NOMO-1 treated with dmso at 0.1 percent for 144 hours (cell line): ENCODE data around the gene SFMBT2.
"Not testable (repeated sequence)": the region's sequence is repeated elsewhere in the genome, so short reads cannot be mapped to it uniquely, and the experiment has no call there.

Experiments used
- DNase-seq: peaks from one replicate; lab custom pipeline; 2025; ENCODE audit not compliant: unreplicated experiment; lab: John Stamatoyannopoulos, UW

The SFMBT2 gene

DNA sequence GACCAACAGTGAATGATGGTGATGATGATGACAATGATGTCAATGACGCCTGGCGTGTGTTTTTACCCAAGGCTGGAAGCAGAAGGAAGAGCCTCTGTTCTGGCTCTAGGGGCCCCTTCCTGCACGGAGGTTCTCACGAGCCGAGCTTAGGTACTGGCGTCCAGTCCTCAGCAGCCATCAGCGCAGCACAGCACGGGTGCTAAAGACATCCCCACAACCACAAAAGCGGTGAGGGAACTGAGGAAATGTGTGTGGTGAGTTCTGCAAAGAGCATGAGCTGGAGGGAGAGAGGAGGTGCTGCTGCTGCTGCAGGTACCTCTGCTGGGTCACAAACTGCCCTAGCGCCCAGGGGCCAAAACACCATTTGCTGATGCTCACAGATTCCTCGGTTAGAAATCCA, 81.6 kb downstream of the SFMBT2 start:
- DNase-seq: no peak

DNA sequence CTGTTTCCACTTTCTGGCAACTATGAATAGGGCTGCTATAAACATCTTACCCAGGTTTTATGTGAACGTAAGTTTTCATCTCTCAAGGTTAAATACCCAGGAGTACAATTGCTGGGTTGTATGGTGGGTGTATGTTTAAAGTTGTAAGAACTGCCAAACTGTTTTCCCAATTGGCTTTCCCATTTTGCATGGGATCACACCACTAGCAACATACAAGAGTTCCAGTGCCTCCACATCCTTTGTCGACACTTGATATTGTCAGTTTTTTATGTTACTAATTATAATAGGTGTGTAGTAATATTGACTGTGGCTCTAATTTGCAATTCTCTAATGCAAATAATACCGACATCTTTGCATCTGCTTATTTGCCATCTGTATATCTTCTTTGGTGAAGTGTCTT, 82.9 kb downstream of the SFMBT2 start:
- DNase-seq: no peak

DNA sequence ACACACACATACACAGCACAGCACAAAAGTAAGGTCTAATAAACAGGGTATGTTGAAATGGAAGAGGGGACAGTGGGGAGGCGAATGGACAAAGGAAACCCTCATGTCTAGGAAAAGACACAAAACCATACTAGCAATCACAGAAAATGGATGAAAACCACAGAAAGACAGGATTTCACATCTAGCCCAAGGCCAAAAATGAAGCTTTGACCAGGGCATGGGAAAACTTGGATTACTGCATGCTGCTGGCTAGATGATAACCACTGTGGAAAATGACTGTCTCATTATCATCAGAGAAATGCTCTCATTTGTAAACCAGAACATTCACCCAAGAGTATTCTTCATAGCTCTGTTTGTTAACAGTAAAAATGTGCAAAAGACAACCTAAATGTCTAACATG, 88.2 kb downstream of the SFMBT2 start:
- DNase-seq: no peak

DNA sequence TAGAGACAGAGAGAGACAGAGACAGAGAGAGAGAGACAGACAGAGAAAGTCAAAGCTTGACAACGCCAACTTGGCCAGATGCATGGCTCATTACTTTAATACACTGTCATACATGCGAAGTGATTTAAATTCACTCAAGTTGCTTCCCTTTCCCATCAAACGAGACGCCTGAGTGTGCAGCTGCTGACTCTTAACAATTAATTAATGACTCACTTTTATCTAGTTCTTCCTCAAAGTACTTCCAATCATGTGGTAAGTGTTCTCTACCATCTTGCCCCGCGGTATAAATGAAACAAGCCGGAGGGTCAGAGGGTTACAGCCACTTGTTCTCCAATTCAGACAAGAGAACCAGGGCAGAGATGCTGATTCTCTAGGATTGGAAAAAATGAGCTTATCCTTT, 90.8 kb downstream of the SFMBT2 start:
- no peak for DNase-seq

DNA sequence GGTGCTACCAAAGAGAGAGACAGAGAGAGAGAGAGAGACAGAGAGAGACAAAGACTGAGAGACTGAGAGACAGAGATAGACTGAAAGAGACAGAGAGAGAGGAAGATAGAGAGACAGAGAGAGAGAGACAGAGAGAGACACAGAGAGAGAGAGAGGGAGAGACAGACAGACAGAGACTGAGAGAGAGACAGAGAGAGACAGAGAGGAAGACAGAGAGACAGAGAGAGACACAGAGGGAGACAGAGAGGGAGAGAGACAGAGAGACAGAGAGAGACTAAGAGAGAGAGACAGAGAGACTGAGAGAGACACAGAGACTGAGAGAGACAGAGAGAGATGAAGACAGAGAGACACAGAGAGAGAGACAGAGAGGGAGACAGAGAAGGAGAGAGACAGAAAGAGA, 91.2 kb downstream of the SFMBT2 start:
- DNase-seq: no peak

DNA sequence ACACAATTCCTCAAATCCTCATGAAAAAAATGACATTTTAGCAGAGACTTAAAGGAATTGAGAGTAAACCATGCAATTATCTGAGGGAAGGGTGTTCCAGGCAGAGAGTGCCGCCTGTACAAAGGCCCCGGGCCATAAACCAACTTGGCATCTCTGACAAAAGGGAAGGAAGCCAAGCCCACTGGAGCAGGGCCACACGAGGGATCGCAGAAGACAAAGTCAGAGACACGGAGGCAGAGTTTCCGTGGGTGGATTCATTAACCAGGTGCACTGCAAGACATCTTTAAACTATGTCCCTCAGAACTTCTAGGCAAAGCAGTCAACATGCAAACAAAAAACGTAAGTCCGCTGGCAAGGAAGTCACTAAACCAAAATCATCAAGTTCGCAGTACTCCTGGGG, 92.0 kb downstream of the SFMBT2 start:
- no peak for DNase-seq

DNA sequence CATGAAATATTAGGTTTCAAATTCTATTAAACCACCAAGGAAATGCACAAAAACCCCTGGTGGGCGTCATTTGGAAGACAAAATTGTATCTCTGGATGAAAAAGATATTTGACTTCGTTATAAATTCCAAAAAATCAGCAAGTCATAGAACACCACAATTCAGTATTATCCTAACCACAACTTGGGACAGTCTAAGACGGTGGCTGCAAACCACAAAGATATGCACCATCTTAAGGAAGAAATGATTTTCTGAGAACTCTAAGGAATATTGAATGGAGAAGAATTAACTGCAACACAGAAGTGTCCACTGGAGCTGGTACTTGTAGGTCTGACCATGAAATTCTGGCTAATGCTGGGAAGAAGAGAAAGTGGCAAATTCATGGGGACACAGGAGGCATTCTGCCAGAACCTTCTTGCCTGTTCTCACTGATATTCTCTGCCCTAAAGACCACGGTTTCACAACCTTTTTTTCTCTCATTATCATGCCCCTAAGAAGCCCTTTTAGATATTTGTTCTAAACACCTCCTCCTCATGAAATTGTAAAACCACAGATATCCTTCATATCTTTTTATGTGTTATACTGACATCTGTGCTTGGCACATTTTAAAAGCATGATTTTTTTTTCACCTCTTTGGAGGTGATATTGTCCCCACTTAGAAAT, 92.9 kb downstream of the SFMBT2 start:
- no peak for DNase-seq

DNA sequence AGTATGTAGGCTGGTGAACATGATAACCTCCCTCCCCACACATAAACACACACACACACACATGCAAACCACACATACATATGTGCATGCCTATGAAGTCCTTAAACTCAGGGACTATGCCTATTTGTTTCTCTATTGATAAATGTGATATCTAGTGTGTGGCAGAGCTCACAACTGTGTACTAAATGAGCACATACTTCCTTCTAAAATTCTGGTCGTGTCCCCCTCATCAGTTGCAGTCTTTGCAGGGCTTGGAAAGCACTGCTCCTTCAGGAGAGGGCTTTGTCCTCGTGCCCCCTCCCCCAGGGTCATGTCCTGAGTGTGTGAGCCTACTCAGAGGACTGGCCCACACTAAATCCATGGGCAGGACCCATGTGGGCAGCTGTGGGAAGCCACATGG, 94.0 kb downstream of the SFMBT2 start:
- no peak for DNase-seq

DNA sequence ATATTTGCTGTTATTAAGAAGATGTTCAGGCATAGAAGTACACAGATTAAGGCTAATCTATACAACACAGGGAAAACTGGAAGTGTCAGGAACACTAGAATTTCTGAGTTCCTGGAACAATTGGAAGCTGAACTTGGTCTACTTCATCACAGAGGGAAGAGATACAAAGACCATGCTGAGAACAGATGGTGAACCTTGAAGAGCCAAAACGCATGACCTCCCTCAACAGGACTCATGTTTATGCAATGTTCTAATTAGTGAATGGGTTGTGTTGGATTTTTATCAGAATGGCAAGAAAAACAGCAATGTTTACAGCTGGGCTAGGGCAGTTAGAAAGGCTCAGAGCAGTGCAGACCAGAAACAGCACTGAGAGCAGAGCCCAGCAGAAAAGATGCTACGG, 94.9 kb downstream of the SFMBT2 start:
- DNase-seq: no peak

DNA sequence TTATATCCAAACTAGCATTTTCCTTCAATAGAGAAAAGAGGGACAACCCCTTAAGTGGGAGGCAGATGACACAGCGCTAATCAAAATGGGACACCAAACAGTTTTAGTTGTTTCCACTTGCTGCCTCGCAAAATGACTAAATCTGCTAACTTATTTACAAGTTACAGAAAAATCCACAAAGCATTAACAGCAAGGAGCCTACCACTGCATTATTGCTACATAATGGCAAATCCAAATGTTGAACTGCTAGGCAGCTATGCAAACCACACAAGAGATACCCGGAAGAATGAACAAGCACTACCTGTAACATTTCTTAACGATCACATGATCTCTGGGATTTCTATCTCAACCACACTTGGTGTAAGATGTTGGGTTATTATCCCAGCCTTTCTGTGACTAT, 96.7 kb downstream of the SFMBT2 start:
- DNase-seq: no peak

DNA sequence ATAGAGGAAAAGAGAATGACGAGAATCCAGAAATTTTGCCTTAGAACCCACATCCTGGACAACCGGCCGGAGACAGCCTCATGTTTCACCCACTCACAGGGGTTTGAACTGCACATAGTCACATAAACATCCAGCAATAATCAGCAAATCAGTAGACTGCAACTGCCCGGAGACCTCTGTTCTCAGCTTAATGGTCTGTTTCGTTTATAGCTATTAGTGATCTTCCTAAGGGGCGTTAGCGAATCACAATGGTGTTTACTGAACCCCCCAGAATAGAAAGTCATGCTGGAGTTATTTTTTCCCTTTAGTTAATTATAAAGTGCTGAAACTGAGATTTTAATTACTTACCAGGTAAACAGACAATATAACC, 98.4 kb downstream of the SFMBT2 start:
- no peak for DNase-seq

DNA sequence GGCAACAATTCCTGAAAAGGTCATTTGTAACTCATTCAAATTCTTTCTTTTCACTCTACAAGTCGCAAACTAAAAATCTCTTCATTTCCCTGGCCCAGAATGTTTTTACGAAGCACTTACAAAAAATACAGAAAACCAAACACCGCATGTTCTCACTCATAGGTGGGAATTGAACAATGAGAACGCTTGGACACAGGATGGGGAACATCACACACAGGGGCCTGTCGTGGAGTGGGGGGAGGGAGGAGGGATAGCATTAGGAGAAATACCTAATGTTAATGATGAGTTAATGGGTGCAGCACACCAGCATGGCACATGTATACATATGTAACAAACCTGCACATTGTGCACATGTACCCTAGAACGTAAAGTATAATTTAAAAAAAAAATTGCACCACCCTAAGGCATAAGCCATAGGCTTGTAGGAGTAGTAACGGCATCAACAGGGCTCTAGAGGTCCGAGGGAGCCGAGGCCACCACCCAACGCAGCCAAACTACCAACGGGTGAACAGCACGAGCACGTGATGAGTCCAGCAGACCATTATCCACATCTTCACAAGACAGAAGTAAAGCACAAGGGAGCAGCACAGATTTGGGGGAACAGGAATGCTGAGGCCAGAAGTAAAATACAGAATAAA, 98.9 kb downstream of the SFMBT2 start:
- DNase-seq: not testable (repeated sequence)

DNA sequence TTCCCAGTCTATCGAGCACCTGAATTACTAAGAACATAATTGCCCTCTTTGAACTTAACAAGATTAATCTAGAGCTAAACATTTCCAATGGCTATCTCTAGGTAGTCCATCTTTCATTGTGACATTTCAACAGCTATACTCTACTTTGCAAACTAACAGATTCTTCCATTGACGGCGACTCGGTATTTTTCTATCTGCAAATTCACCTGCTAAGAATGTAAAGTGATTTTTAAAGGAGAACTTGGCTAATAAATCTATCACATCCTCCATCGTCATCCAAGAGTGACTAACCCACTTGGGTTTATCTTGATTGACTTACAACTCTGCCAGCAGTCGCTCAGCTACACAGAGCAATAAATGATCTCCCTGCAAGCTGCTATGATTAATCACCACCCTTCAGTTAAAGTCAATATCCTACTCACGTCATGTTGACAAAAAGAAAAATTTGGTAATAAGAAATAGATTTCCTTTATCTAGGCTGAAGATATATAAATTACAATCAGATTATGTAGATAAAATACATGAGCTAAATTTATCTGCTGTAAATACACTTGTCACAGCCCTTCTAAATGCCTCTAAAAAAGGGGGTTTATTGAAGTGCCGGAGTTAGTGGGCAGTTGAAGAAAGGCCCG, 99.5 kb downstream of the SFMBT2 start:
- no peak for DNase-seq

DNA sequence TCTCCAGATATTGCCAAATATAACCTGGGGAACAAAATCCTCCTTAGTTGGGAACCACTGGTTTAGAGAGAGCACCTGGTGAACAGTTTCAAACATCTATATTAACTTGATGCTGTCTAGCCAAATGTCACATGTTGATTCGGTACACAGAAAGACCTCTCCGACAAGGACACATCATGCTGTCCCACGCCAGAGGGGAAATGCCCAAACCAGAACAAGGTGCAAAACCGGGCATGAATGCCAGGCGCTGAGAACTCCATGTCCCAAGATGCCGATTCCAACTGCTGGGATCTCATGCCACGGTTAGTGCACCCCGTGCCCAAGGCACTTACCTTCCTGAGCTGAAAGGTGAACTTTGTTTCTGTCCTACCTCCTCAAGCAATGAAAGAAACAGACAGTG, 100.8 kb downstream of the SFMBT2 start:
- DNase-seq: no peak

DNA sequence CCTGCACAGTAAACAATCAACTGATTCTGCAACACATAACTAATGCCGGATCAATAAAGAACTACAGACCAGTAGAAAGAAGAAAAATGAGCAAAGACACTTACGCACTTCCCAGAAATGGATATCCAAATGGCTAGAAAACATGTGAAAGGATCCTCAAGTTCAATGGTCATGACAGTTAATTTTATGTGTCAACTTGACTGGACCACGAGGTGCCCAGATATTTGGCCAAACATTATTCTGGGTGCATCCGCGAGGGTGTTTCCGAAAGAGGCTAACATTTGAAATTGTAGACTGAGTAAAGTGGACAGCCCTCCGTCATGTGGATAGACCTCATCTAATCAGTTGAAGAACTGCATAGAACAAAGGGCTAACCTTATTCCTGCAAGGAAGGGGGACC, 102.0 kb downstream of the SFMBT2 start:
- DNase-seq: no peak

DNA sequence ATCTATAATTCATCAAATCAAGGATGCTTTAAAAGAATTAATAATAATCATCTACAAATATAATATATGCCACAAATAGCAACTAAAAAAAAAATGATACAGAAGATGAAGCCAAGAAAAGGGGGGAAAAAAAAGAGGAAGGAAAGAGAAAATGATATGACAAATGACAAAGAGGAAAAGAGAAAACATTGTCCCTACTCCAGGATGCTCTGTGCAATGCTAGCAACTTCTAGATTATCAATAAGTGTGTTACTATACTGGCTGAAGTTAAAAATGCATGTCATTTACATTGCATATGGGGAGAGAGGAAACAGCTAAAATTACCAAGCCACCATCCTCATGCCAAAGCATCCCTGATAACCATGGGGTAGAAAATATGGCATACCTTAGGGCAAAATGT, 104.2 kb downstream of the SFMBT2 start:
- DNase-seq: no peak

DNA sequence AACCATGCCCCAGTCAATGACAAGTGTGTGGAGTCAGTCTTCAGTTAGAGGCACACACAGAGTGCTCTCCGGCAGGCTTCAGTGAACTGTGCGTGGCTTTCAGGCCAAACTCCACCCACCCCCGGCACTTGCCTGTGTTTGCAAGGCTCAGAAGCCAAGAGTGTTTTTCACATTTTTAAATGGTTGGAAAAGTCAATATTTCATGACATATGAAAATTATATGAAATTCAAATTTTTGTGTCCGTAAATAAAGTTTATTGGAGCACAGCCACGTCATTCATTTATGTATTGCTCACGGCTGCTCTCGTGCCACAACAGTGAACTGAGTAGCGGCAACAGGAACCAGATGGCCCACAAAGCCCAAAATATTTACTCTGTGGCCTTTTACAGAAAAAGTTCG, 104.7 kb downstream of the SFMBT2 start:
- DNase-seq: no peak

DNA sequence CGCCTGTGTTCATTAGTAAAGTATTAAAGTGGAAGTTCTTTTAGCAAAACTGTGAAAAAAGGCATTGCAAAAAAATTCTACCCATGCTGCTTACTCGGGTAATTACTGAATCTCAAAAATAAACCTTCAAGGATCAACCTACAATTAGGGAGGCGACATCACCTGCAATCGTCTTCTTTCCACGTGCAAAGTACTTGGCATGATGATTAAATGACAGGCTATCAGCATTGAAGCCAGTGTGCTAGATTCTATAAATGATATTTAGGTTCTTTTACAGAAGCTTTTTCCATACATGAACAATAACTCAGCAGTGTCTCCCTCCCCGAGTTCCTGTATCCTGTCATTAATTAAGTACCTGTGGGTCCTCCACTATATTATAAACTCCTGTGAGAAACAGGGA, 105.8 kb downstream of the SFMBT2 start:
- no peak for DNase-seq

DNA sequence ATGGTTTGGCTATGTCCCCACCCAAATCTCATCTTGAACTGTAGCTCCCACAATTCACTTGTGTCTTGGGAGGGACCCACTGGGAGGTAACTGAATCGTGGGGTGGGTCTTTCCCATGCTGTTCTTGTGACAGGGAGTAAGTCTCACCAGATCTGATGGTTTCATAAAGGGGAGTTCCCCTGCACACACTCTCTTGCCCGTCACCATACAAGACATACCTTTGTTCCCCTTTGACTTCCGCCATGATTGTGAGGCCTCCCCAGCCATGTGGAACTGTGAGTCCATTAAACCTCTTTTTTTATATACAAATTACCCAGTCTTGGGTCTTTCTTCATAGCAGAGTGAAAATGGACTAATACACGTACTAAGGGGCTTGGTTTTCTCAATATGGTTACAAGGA, 106.7 kb downstream of the SFMBT2 start:
- DNase-seq: no peak

DNA sequence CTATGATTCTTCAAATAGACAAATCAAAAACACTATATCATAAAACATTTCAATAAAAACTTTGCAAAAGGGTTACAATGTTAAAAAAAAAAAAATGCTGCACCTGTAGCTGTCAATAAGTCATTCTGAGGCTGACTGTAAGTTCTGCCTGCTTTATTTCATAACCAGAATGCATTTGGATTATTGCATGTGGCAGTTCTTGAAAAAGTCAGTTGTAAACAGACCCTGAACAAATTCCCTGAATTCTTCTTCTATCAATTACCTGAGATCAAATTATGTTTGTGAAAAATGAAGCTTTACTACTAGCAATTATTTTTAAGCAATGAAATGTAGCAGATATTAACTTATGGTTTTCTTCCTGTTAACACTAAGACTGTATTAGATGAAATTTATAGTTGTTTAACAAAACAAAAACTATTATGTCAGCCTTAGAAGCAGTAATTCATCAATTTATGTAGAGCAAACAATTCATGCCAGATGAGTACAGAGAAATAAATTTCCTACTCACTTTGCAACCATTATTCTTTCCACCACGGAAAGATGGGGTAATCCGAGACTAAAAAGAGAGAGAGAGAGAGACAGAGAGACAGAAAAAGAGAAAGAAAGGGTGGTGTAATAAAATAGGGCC, 107.8 kb downstream of the SFMBT2 start:
- no peak for DNase-seq

DNA sequence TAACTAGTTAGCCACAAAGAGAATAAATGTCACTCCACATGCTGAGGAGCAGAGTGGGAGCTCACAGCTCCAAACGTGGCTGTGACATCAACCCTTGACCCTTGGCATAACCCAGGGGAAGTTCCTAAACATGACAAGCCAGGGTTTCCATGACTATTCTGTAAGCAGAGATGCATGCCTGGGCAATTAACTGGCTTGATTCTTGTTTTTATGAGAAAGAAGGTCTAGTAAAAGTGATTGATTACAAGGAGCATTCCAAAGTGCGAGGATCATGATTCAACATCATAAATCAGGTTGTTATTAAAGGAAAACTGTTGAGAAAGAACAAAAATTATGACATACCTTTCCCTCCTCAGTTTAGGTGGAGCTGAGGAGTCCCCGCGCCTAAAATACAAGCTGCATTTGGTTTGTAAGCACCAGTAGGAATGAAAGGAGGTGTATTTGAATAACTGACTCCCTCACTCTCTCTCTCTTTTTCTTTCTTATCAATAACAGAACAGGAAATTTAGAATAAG, 108.4 kb downstream of the SFMBT2 start:
- DNase-seq: no peak
